PC-3 (cell line): ENCODE measurements around the gene MRPL39. TPM values are rescaled to one million over a fixed set of nuclear protein-coding genes. Genes with fewer than 3 reads are reported as not detected.

Experiments used
- ATAC-seq: fragments of 200-7000 bp; cut with Tn5 transposase; 2 replicates; pipeline ENCODE4 v1.9.1; 2020; ENCODE audit warnings: mild to moderate bottlenecking, moderate library complexity
- BruUV-seq: library from RNA; stranded (reverse); fragments of 400-500 nt; replicated peaks from 2 replicates; lab custom pipeline; 2021; lab: Mats Ljungman, UMichigan
- CTCF ChIA-PET: fragments of 300-600 bp; sonication (Branson Sonifier 250); formaldehyde crosslinking; loops from one replicate; lab custom pipeline; 2022; ENCODE audit warnings: antibody characterized with exemption; lab: Charles Lee
- POLR2A ChIA-PET: fragments of 300-600 bp; sonication (Branson Sonifier 250); formaldehyde crosslinking; loops from one replicate; lab custom pipeline; 2022; ENCODE audit warnings: antibody characterized with exemption; ENCODE audit not compliant: unreplicated experiment; lab: Charles Lee
- DNase-seq: peaks from one replicate; pipeline ENCODE4 v3.0.0-alpha.2; 2015
- H2AFZ ChIP-seq: fragments of 300-600 bp; sonication (generic); 2 replicates; pipeline ENCODE4 v1.6.0; 2016; ENCODE audit warnings: antibody characterized with exemption, low read length
- H3F3A ChIP-seq: fragments of 300-600 bp; sonication (generic); one replicate; pipeline ENCODE4 v1.6.0; 2017; ENCODE audit warnings: antibody characterized with exemption, low read length, control low read depth, mild to moderate bottlenecking; ENCODE audit not compliant: unreplicated experiment
- H3K27ac ChIP-seq: fragments of 300-600 bp; sonication (generic); 2 replicates; pipeline ENCODE4 v1.5.1; 2016; ENCODE audit warnings: mild to moderate bottlenecking, low read length
- H3K27me3 ChIP-seq: fragments of 300-600 bp; sonication (generic); 2 replicates; pipeline ENCODE4 v1.6.1; 2016; ENCODE audit warnings: low read length, mixed read lengths
- H3K36me3 ChIP-seq: fragments of 300-600 bp; sonication (generic); 2 replicates; pipeline ENCODE4 v1.6.1; 2016; ENCODE audit warnings: low read depth, mixed run types, low read length, mixed read lengths
- H3K4me1 ChIP-seq: fragments of 300-600 bp; sonication (generic); 2 replicates; pipeline ENCODE4 v1.5.1; 2016; ENCODE audit warnings: low read length; ENCODE audit not compliant: insufficient read depth
- H3K4me2 ChIP-seq: fragments of 300-600 bp; sonication (generic); 2 replicates; pipeline ENCODE4 v1.6.0; 2016; ENCODE audit warnings: low read length
- H3K4me3 ChIP-seq: fragments of 300-600 bp; sonication (generic); 2 replicates; pipeline ENCODE4 v1.5.1; 2016; ENCODE audit warnings: mild to moderate bottlenecking, low read length, mixed read lengths
- H3K79me2 ChIP-seq: fragments of 300-600 bp; sonication (generic); 2 replicates; pipeline ENCODE4 v1.6.1; 2017; ENCODE audit warnings: low read length, mixed read lengths
- H3K9ac ChIP-seq: fragments of 300-600 bp; sonication (generic); 2 replicates; pipeline ENCODE4 v1.6.0; 2016; ENCODE audit warnings: mild to moderate bottlenecking, low read length
- H3K9me2 ChIP-seq: fragments of 300-600 bp; sonication (generic); replicated peaks from 2 replicates; pipeline ENCODE4 v1.6.1; 2016; ENCODE audit warnings: mixed run types, low read length, mixed read lengths
- H3K9me3 ChIP-seq: fragments of 300-600 bp; sonication (generic); 2 replicates; pipeline ENCODE4 v1.6.1; 2016; ENCODE audit warnings: low read length, mixed read lengths
- H4K20me1 ChIP-seq: fragments of 300-600 bp; sonication (generic); 2 replicates; pipeline ENCODE4 v1.6.1; 2016; ENCODE audit warnings: low read length, mixed read lengths
- CTCF ChIP-seq: fragments of 300-600 bp; sonication (generic); conservative IDR thresholded peaks from 2 replicates; pipeline ENCODE4 v1.5.1; 2017; ENCODE audit warnings: antibody characterized with exemption, low read depth, mild to moderate bottlenecking, low read length
- EZH2 ChIP-seq: fragments of 300-600 bp; sonication (generic); IDR thresholded peaks from one replicate; pipeline ENCODE4 v1.6.1; 2017; ENCODE audit warnings: antibody characterized with exemption, mild to moderate bottlenecking, low read length; ENCODE audit not compliant: unreplicated experiment
- EZH2phosphoT487 ChIP-seq: fragments of 300-600 bp; sonication (generic); IDR thresholded peaks from 2 replicates; pipeline ENCODE4 v1.6.1; 2018; ENCODE audit warnings: mild to moderate bottlenecking, antibody characterized with exemption, low read length, borderline replicate concordance
- intact Hi-C: fragments of 100-400 bp; cut with micrococcal nuclease; formaldehyde crosslinking; loops from 2 replicates; pipeline ENCODE4 v1.9.0; 2023
- total RNA-seq: library from RNA; depleted of rRNA; stranded (reverse); fragments of >200 nt; gene quantifications from 2 replicates; pipeline ENCODE4 v1.2.3, GENCODE V29; 2014

Gene MRPL39
- total RNA-seq, 1 experiment from 2014 or later: 107 TPM

- Histone ChIP-seq H3K9me2 (no peaks in the 10 kb centered on the region), H3K9me3 (no peaks in the 10 kb centered on the region), H3K27ac (peak overlapping the region; percentile 87), H3K9ac (peak overlapping the region; percentile 56), H3K4me1 (peaks cover 55% of the 10 kb centered on the region), H2AFZ (no peak overlapping the region; the same call in 1 of the 2 replicates), H4K20me1 (no peaks in the 10 kb centered on the region), H3K4me3 (peak overlapping the region; percentile 8), H3K27me3 (no peaks in the 10 kb centered on the region), H3K79me2 (no peaks in the 10 kb centered on the region), H3F3A (peaks cover 6% of the 10 kb centered on the region), H3K4me2 (peak overlapping the region; percentile 71), H3K36me3 (peaks cover 4% of the 10 kb centered on the region; the same call in 1 of the 2 replicates)
- no TSS peak for BruUV-seq
- TF ChIP-seq EZH2phosphoT487: no peak
- TF ChIP-seq CTCF: no peak
- TF ChIP-seq EZH2: no peak
- no peak for ATAC-seq
- POLR2A ChIA-PET: no interaction called here
- CTCF ChIA-PET: interaction anchor here (0.8 kb wide), 1 partner anchor 187 kb away, joined by 3 read pairs; no protein-coding TSS in a partner anchor
- peak; percentile 10 for DNase-seq
- intact Hi-C loops: loop anchor here (5.0 kb wide), 3 partner anchors 66 to 151 kb away; no protein-coding TSS in a partner anchor
Observed at GRCh38 chr21:25572861-25573310, 34.4 kb downstream of the MRPL39 start.

DNA sequence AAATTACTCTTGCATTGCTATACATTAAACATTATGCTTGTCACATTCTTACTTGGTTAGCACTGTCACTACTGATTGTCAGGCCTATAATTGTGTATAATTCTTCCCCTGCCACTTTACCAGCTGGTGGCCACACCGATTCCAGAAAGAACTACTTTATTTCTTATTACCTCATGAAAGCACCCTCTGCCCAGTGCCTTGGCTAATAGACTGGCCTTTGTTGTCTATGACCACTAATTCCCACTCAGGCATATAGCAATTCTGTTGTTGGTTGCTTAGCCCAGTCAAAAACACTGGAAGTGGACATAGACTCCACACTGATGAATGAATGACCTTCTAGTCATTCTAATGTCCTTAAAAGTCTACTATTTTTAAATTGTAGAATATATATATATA lies 35.6 kb downstream of the MRPL39 start:
- Histone ChIP-seq H3K4me1 (peaks cover 48% of the 10 kb centered on the region), H3K79me2 (no peaks in the 10 kb centered on the region), H3K9me3 (no peaks in the 10 kb centered on the region), H2AFZ (no peak overlapping the region), H4K20me1 (no peaks in the 10 kb centered on the region), H3K4me2 (no peak overlapping the region), H3K27me3 (no peaks in the 10 kb centered on the region), H3K9me2 (no peaks in the 10 kb centered on the region), H3K36me3 (no peaks in the 10 kb centered on the region), H3K4me3 (no peak overlapping the region), H3F3A (peaks cover 6% of the 10 kb centered on the region), H3K27ac (no peak overlapping the region), H3K9ac (no peak overlapping the region)
- POLR2A ChIA-PET: no interaction called here
- CTCF ChIA-PET: no interaction called here
- intact Hi-C loops: loop anchor here (5.0 kb wide), 3 partner anchors 64 to 149 kb away; no protein-coding TSS in a partner anchor
- BruUV-seq: no TSS peak
- DNase-seq (no peak), ATAC-seq (no peak)
- TF ChIP-seq EZH2phosphoT487 (no peak), CTCF (no peak), EZH2 (no peak)

DNA sequence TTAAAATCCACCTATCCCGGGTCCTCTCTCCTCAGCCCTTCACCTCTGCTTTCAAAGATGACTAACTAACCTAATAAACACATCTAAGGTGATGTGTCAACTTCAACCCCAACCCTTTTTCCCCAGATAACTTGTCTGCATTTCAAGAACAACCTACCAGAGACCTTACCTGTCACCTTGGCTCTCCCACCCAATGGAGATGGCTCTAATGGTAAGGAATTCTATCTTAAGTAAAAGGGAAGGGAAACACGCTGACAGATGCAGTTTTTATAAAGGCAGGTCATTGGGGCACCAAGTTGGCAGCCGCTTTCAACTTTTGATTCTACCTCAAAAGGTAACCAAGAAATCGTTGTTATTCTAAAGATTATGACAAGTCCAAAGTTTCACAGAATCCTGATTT lies 37.6 kb downstream of the MRPL39 start:
- H4K20me1 ChIP-seq: no peaks in the 10 kb centered on the region
- CTCF ChIA-PET: no interaction called here
- no peak overlapping the region for H3K4me3 ChIP-seq
- H3F3A ChIP-seq: peaks cover 6% of the 10 kb centered on the region
- no peaks in the 10 kb centered on the region for H3K79me2 ChIP-seq
- H3K9ac ChIP-seq: no peak overlapping the region
- H3K4me2 ChIP-seq: no peak overlapping the region
- no peak overlapping the region for H3K27ac ChIP-seq
- TF ChIP-seq CTCF (no peak), EZH2 (no peak), EZH2phosphoT487 (no peak)
- BruUV-seq: no TSS peak
- H2AFZ ChIP-seq: no peak overlapping the region
- H3K4me1 ChIP-seq: peaks cover 31% of the 10 kb centered on the region
- intact Hi-C loops: loop anchor here (5.0 kb wide), 3 partner anchors 62 to 147 kb away; no protein-coding TSS in a partner anchor
- no peaks in the 10 kb centered on the region for H3K27me3 ChIP-seq
- POLR2A ChIA-PET: no interaction called here
- DNase-seq (no peak), ATAC-seq (no peak)
- H3K36me3 ChIP-seq: no peaks in the 10 kb centered on the region
- H3K9me2 ChIP-seq: no peaks in the 10 kb centered on the region
- no peaks in the 10 kb centered on the region for H3K9me3 ChIP-seq
